Mesenchymal stem cell (in vitro differentiated cells and primary cell): ENCODE results near the gene KCNMB1.

Experiments used
- DNase-seq: peaks from one replicate; pipeline ENCODE4 v3.0.0-alpha.2; 2013
- H2AFZ ChIP-seq: one replicate; pipeline ENCODE4 v1.6.1; 2013; ENCODE audit warnings: low read depth, mild to moderate bottlenecking, control low read depth, inconsistent platforms, low read length, moderate library complexity
- H2AK5ac ChIP-seq: 2 replicates; pipeline ENCODE4 v1.6.1; 2013; ENCODE audit warnings: low read length, moderate library complexity, mild to moderate bottlenecking, inconsistent platforms; ENCODE audit not compliant: severe bottlenecking
- H2BK120ac ChIP-seq: one replicate; pipeline ENCODE4 v1.6.1; 2013; ENCODE audit warnings: low read depth, mild to moderate bottlenecking, inconsistent platforms, low read length, moderate library complexity
- H2BK12ac ChIP-seq, 2 experiments: one replicate each; pipeline ENCODE4 v1.6.1; 2013; ENCODE audit warnings: inconsistent platforms in 2 of 2, low read length in 2 of 2, mild to moderate bottlenecking in 2 of 2, moderate library complexity in 2 of 2, control low read depth in 1 of 2
- H2BK15ac ChIP-seq: one replicate; pipeline ENCODE4 v1.6.1; 2013; ENCODE audit warnings: mild to moderate bottlenecking, low read depth, inconsistent platforms; ENCODE audit not compliant: poor library complexity, severe bottlenecking
- H2BK5ac ChIP-seq: 2 replicates; pipeline ENCODE4 v1.6.1; 2013; ENCODE audit warnings: low read depth, mild to moderate bottlenecking, low read length, control low read depth, inconsistent platforms; ENCODE audit not compliant: poor library complexity, severe bottlenecking
- H3K14ac ChIP-seq, 2 experiments: one replicate each; pipeline ENCODE4 v1.6.1; 2013; ENCODE audit warnings: inconsistent platforms in 2 of 2, low read length in 2 of 2, control low read depth in 1 of 2, mild to moderate bottlenecking in 1 of 2, moderate library complexity in 1 of 2
- H3K18ac ChIP-seq, 2 experiments: one replicate each; pipeline ENCODE4 v1.6.1; 2013; ENCODE audit warnings: inconsistent platforms in 2 of 2, low read length in 2 of 2, control low read depth in 1 of 2, low read depth in 1 of 2, mild to moderate bottlenecking in 1 of 2
- H3K23ac ChIP-seq, 2 experiments: one replicate each; pipeline ENCODE4 v1.6.1; 2013; ENCODE audit warnings: inconsistent platforms in 2 of 2, low read length in 2 of 2, mild to moderate bottlenecking in 2 of 2, moderate library complexity in 2 of 2, control low read depth in 1 of 2
- H3K27ac ChIP-seq: 2 replicates; pipeline ENCODE4 v1.5.1; 2013; ENCODE audit warnings: mild to moderate bottlenecking, moderate library complexity, low read length, control low read depth, inconsistent platforms; ENCODE audit not compliant: poor library complexity, severe bottlenecking
- H3K27me3 ChIP-seq, 2 experiments: 2 replicates each; pipeline versions ENCODE4 v1.6.1 to v1.7.0; 2013; ENCODE audit warnings: low read length in 2 of 2, mild to moderate bottlenecking in 2 of 2, moderate library complexity in 2 of 2, control low read depth in 1 of 2, inconsistent platforms in 1 of 2; ENCODE audit not compliant: control insufficient read depth in 1 of 2, insufficient read depth in 1 of 2
- H3K36me3 ChIP-seq, 2 experiments: 2 replicates each; pipeline versions ENCODE4 v1.6.1 to v1.7.0; 2013; ENCODE audit warnings: low read length in 2 of 2, control low read depth in 1 of 2, inconsistent platforms in 1 of 2, low read depth in 1 of 2, mild to moderate bottlenecking in 1 of 2; ENCODE audit not compliant: insufficient read depth in 2 of 2, control insufficient read depth in 1 of 2
- H3K4ac ChIP-seq, 2 experiments: one replicate each; pipeline ENCODE4 v1.6.1; 2013; ENCODE audit warnings: inconsistent platforms in 2 of 2, low read length in 2 of 2, mild to moderate bottlenecking in 2 of 2, moderate library complexity in 2 of 2, control low read depth in 1 of 2, low read depth in 1 of 2
- H3K4me1 ChIP-seq: 2 replicates; pipeline ENCODE4 v1.6.1; 2013; ENCODE audit warnings: low read depth, low read length, control low read depth; ENCODE audit not compliant: control insufficient read depth, insufficient read depth
- H3K4me2 ChIP-seq: 2 replicates; pipeline ENCODE4 v1.6.1; 2013; ENCODE audit warnings: low read length, mild to moderate bottlenecking, inconsistent platforms; ENCODE audit not compliant: poor library complexity, severe bottlenecking
- H3K4me3 ChIP-seq, 2 experiments: 2 replicates each; pipeline versions ENCODE4 v1.5.1 to v1.7.0; 2013; ENCODE audit warnings: low read length in 2 of 2, mild to moderate bottlenecking in 2 of 2, control low read depth in 1 of 2, low read depth in 1 of 2; ENCODE audit not compliant: insufficient read depth in 1 of 2
- H3K79me1 ChIP-seq: replicated peaks from 2 replicates; pipeline ENCODE4 v1.6.1; 2013; ENCODE audit warnings: mild to moderate bottlenecking, control low read depth, low read length, inconsistent platforms; ENCODE audit not compliant: poor library complexity, severe bottlenecking
- H3K9ac ChIP-seq: 2 replicates; pipeline ENCODE4 v1.7.0; 2013; ENCODE audit warnings: mild to moderate bottlenecking, low read length, moderate library complexity
- H3K9me3 ChIP-seq: 2 replicates; pipeline ENCODE4 v1.7.0; 2013; ENCODE audit warnings: mild to moderate bottlenecking, low read length; ENCODE audit not compliant: control insufficient read depth
- H4K8ac ChIP-seq: one replicate; pipeline ENCODE4 v1.6.1; 2013; ENCODE audit warnings: inconsistent platforms, mild to moderate bottlenecking, low read length, moderate library complexity
- H4K91ac ChIP-seq: one replicate; pipeline ENCODE4 v1.6.1; 2013; ENCODE audit warnings: mild to moderate bottlenecking, low read length, inconsistent platforms
- WGBS: methylation state at CpG from one replicate; pipeline ENCODE4 v1.1.7; 2013; ENCODE audit warnings: mixed read lengths; 5-methylcytosine and 5-hydroxymethylcytosine counted together

KCNMB1 gene

DNA sequence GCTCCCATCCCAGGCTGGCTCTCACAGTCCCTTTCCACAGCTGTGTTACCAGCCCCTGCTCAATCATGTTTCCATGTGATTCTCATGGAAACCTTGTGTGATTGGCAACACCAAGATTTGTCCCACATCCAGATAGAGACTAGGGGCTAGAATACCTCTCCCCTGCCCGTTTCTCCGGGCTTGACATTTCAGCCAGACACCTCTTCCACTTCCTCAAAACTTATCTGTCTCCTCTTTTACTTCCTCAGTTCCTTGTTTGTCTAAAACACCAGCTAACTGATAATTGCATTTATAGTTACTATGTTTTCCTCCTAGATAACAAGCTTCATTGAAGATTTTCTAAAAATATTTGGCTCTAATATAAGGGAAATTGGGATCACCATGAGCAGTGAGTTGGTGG is 16.6 kb upstream of the KCNMB1 start:
- Histone ChIP-seq H3K79me1 (no peaks in the 10 kb centered on the region), H3K9me3 (no peaks in the 10 kb centered on the region), H3K27me3 (peaks cover 35 to 46% of the 10 kb centered on the region in 2 experiments), H4K8ac (no peak overlapping the region), H3K18ac (no peak overlapping the region), H2AFZ (no peak overlapping the region), H3K27ac (no peak overlapping the region), H2BK15ac (no peak overlapping the region), H3K4me2 (no peak overlapping the region), H4K91ac (no peak overlapping the region), H2BK5ac (no peak overlapping the region), H2BK120ac (no peak overlapping the region), H3K4ac (no peak overlapping the region), H2AK5ac (no peak overlapping the region), H3K14ac (no peak overlapping the region), H3K4me3 (no peak overlapping the region), H3K36me3 (no peaks in the 10 kb centered on the region), H3K4me1 (no peaks in the 10 kb centered on the region), H3K23ac (no peak overlapping the region), H2BK12ac (no peak overlapping the region), H3K9ac (no peak overlapping the region)
- no peak for DNase-seq
- 86% methylated on average over 2 of the region's 2 CpGs for WGBS

DNA sequence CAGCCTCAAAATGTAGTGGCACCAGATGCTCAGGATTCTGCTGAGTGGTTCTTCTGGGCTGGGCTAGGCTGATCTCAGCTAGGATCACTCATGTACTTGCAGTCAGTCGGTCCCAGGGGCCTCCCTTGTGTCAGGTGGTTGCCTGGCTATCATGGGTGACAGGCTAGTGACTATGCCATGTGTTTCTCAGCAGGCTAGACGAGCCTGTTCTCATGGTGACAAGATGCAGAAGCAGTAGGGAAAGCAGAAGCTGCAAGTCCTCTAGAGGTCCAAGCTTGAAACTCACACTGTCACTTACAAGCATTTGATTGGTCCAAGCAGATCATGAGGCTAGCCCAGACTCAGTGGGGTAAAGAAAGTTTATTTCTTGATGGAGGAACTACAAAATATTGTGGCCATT is 15.2 kb upstream of the KCNMB1 start:
- Histone ChIP-seq H2AK5ac (no peak overlapping the region), H3K4me1 (no peaks in the 10 kb centered on the region), H2AFZ (no peak overlapping the region), H3K36me3 (no peaks in the 10 kb centered on the region), H4K8ac (no peak overlapping the region), H2BK12ac (no peak overlapping the region), H4K91ac (no peak overlapping the region), H3K27ac (no peak overlapping the region), H3K27me3 (peaks cover 29 to 44% of the 10 kb centered on the region in 2 experiments), H3K9me3 (no peaks in the 10 kb centered on the region), H3K9ac (no peak overlapping the region), H3K4me2 (no peak overlapping the region), H2BK5ac (no peak overlapping the region), H3K79me1 (no peaks in the 10 kb centered on the region), H2BK15ac (no peak overlapping the region), H3K4me3 (no peak overlapping the region), H2BK120ac (no peak overlapping the region), H3K23ac (no peak overlapping the region), H3K14ac (no peak overlapping the region), H3K4ac (no peak overlapping the region), H3K18ac (no peak overlapping the region)
- WGBS = 33% methylated on average over 2 of the region's 2 CpGs
- no peak for DNase-seq

DNA sequence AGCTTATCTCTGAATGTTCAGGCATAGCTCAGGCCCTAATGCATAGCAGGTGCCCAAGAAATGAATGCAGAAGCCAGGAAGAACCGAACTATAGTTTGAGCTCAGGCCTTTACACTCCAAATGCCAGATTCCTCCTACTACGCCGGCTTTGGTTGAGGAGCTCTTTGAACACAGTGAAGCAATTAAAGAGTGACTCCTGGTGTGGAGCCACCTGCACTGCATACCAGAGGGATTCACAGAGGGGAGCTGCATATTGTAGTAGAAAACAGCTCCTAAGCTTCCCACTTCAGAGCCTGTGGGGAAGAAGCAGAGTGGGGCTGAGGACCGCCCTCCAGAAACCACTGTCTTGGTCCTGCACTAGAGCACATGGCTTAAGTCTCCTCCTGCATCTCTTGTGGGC is 14.5 kb upstream of the KCNMB1 start:
- no peaks in the 10 kb centered on the region for H3K79me1 ChIP-seq
- no peak overlapping the region for H2BK12ac ChIP-seq
- H2BK15ac ChIP-seq = no peak overlapping the region
- no peak overlapping the region for H3K9ac ChIP-seq
- no peak overlapping the region for H2BK120ac ChIP-seq
- no peak overlapping the region for H2BK5ac ChIP-seq
- H2AK5ac ChIP-seq = no peak overlapping the region
- 93% methylated on average over 3 of the region's 4 CpGs for WGBS
- peaks cover 22 to 41% of the 10 kb centered on the region in 2 experiments for H3K27me3 ChIP-seq
- no peaks in the 10 kb centered on the region for H3K4me1 ChIP-seq
- H3K36me3 ChIP-seq = no peaks in the 10 kb centered on the region
- H3K4me3 ChIP-seq = no peak overlapping the region
- no peak overlapping the region for H3K4me2 ChIP-seq
- no peak overlapping the region for H3K27ac ChIP-seq
- no peaks in the 10 kb centered on the region for H3K9me3 ChIP-seq
- H4K91ac ChIP-seq = no peak overlapping the region
- H3K4ac ChIP-seq = no peak overlapping the region
- no peak overlapping the region for H3K23ac ChIP-seq
- no peak overlapping the region for H3K18ac ChIP-seq
- DNase-seq = no peak
- no peak overlapping the region for H2AFZ ChIP-seq
- no peak overlapping the region for H4K8ac ChIP-seq
- H3K14ac ChIP-seq = no peak overlapping the region

DNA sequence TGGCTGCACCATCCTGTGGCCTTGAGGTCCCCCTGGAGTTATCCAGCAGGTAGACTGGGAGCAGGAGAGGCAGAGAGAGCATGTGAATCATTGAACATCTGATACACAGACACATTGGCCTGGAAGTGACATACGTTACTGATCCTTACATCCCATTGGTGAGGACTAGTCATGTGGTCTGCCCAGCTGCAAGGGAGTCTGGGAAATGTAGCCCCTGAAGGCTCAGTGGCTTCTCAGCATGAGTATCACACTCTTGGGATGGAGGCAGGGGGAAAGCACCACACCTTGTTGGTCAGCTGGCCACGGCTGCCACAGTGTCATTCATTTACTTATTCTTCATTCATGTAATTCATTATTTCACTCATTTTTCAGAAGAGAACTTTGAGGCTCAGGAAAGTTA is 13.3 kb upstream of the KCNMB1 start:
- Histone ChIP-seq H3K18ac (no peak overlapping the region), H3K27me3 (peaks cover 12 to 39% of the 10 kb centered on the region in 2 experiments), H3K4me2 (no peak overlapping the region), H3K36me3 (no peaks in the 10 kb centered on the region), H2BK5ac (no peak overlapping the region), H3K23ac (no peak overlapping the region), H3K79me1 (no peaks in the 10 kb centered on the region), H2BK15ac (no peak overlapping the region), H3K4me3 (no peak overlapping the region), H3K4me1 (no peaks in the 10 kb centered on the region), H3K9me3 (no peaks in the 10 kb centered on the region), H3K4ac (no peak overlapping the region), H4K8ac (no peak overlapping the region), H2BK12ac (no peak overlapping the region), H4K91ac (no peak overlapping the region), H2AFZ (no peak overlapping the region), H2AK5ac (no peak overlapping the region), H2BK120ac (no peak overlapping the region), H3K9ac (no peak overlapping the region), H3K27ac (no peak overlapping the region), H3K14ac (no peak overlapping the region)
- DNase-seq = no peak
- WGBS = 100% methylated on average over 2 of the region's 2 CpGs
